AG09309 (cell line): ENCODE data around the gene ABL1.

ENCODE experiments used
- DNase-seq: peaks from one replicate; pipeline ENCODE4 v3.0.0-alpha.2; 2010; ENCODE audit warnings: low read depth
- H3K4me3 ChIP-seq: 2 replicates; pipeline ENCODE4 v1.5.1; 2011; ENCODE audit warnings: mild to moderate bottlenecking, low read depth, low read length, moderate library complexity; ENCODE audit not compliant: control insufficient read depth
- CTCF ChIP-seq: IDR thresholded peaks from 2 replicates; pipeline ENCODE4 v1.5.1; 2011; ENCODE audit warnings: mild to moderate bottlenecking, low read depth, low read length, inconsistent platforms; ENCODE audit not compliant: insufficient read depth, control insufficient read depth; ENCODE audit errors: missing control alignments

ABL1 gene

GRCh38 chr9:130920233-130920632, 85.2 kb downstream of the ABL1 start:
- DNase-seq, result no peak
- TF ChIP-seq CTCF, result no peak
- H3K4me3 ChIP-seq, result no peak overlapping the region

GRCh38 chr9:130920762-130921299, 85.8 kb downstream of the ABL1 start:
- no peak for TF ChIP-seq CTCF
- no peak overlapping the region for H3K4me3 ChIP-seq
- no peak for DNase-seq

- TF ChIP-seq CTCF, result no peak
- no peak for DNase-seq
- no peak overlapping the region for H3K4me3 ChIP-seq
These were observed 86.4 kb downstream of the ABL1 start for GRCh38 chr9:130921300-130921988.

GRCh38 chr9:130921989-130922892, 87.2 kb downstream of the ABL1 start:
- no peak for TF ChIP-seq CTCF
- no peak overlapping the region for H3K4me3 ChIP-seq
- DNase-seq, result no peak

GRCh38 chr9:130922893-130923610, 88.0 kb downstream of the ABL1 start:
- TF ChIP-seq CTCF, result no peak
- DNase-seq, result no peak

More at GRCh38 chr9:130922893-130923610, 88.0 kb downstream of the ABL1 start:
- H3K4me3 ChIP-seq, result no peak overlapping the region
